SH-SY5Y (cell line): Measurements from ENCODE around the gene ERAP2.

Experiments
- GATA2 ChIP-seq: IDR thresholded peaks from 2 replicates; pipeline ENCODE4 v1.6.1; 2011; ENCODE audit warnings: mild to moderate bottlenecking, low read depth, low read length
- GATA3 ChIP-seq: IDR thresholded peaks from 2 replicates; pipeline ENCODE4 v1.6.1; 2011; ENCODE audit warnings: low read depth, mild to moderate bottlenecking, low read length, moderate library complexity

DNA sequence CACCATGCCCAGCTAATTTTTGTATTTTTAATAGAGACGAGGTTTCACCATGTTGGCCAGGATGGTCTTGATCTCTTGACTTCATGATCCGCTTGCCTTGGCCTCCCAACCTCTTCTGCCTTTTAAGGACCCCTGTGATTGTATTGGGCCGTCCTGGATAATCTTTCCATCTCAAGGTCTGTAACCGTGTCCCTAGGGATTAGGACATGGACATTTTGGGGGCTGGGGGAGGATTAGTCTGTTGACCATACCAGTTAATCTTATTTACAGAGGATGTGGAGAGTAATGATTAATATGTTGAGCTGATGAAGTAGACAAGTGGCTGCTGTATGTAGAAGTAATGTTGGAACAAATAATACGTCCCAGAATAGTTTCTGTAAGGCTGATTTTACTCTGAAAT lies 82.7 kb downstream of the ERAP2 start:
- TF ChIP-seq GATA2 (no peak), GATA3 (no peak)
